MCF 10A (cell line): Measurements from ENCODE around the gene STK16. TPM values are rescaled to one million over a fixed set of nuclear protein-coding genes. Genes with fewer than 3 reads are reported as not detected.

Source experiments
- BruUV-seq: library from RNA; stranded (reverse); fragments of 400-500 nt; replicated peaks from 2 replicates; lab custom pipeline; 2021; lab: Mats Ljungman, UMichigan
- CTCF ChIA-PET: fragments of 300-600 bp; sonication (Branson Sonifier 250); formaldehyde crosslinking; extraction: SDS; loops from one replicate; lab custom pipeline; 2021; ENCODE audit warnings: antibody characterized with exemption, inconsistent platforms; lab: Yijun Ruan, JAX
- POLR2A ChIA-PET: fragments of 300-600, 350-650 bp; sonication (Branson Sonifier 250); formaldehyde crosslinking; extraction: SDS; loops from one replicate; lab custom pipeline; 2020; ENCODE audit warnings: antibody characterized with exemption, inconsistent platforms; lab: Yijun Ruan, JAX
- DNase-seq: peaks from one replicate; pipeline ENCODE4 v3.0.0-alpha.2; 2018; ENCODE audit not compliant: unreplicated experiment
- H3K27ac Mint-ChIP-seq: one replicate; pipeline ENCODE4 v1.8.0; 2022; ENCODE audit warnings: mild to moderate bottlenecking, low read depth, mixed read lengths; ENCODE audit not compliant: unreplicated experiment
- H3K27me3 Mint-ChIP-seq: one replicate; pipeline ENCODE4 v1.8.0; 2022; ENCODE audit warnings: mixed read lengths; ENCODE audit not compliant: insufficient read depth, unreplicated experiment
- H3K36me3 Mint-ChIP-seq: one replicate; pipeline ENCODE4 v1.8.0; 2022; ENCODE audit warnings: mild to moderate bottlenecking, moderate library complexity, mixed read lengths; ENCODE audit not compliant: insufficient read depth, unreplicated experiment
- H3K4me1 Mint-ChIP-seq: one replicate; pipeline ENCODE4 v1.8.0; 2022; ENCODE audit warnings: mixed read lengths; ENCODE audit not compliant: insufficient read depth, unreplicated experiment
- H3K4me3 Mint-ChIP-seq: one replicate; pipeline ENCODE4 v1.8.0; 2022; ENCODE audit warnings: mild to moderate bottlenecking, moderate library complexity, mixed read lengths; ENCODE audit not compliant: unreplicated experiment
- H3K9me3 Mint-ChIP-seq: one replicate; pipeline ENCODE4 v1.8.0; 2022; ENCODE audit warnings: mixed read lengths; ENCODE audit not compliant: unreplicated experiment
- intact Hi-C: fragments of 100-400 bp; cut with micrococcal nuclease; formaldehyde crosslinking; loops from 2 replicates; pipeline ENCODE4 v1.14.1; 2022
- total RNA-seq: library from RNA; stranded (reverse); gene quantifications from 2 replicates; pipeline ENCODE4 v1.2.3, GENCODE V29; 2022
- TF ChIP-seq, protein P1 (sequence below): fragments of 200-600 bp; IDR thresholded peaks from one replicate; pipeline ENCODE4 v1.8.0; 2022; ENCODE audit warnings: antibody characterized with exemption, mild to moderate bottlenecking; ENCODE audit not compliant: unreplicated experiment

STK16 gene
- total RNA-seq, 1 experiment from 2014 or later, result 33.4 TPM

DNA sequence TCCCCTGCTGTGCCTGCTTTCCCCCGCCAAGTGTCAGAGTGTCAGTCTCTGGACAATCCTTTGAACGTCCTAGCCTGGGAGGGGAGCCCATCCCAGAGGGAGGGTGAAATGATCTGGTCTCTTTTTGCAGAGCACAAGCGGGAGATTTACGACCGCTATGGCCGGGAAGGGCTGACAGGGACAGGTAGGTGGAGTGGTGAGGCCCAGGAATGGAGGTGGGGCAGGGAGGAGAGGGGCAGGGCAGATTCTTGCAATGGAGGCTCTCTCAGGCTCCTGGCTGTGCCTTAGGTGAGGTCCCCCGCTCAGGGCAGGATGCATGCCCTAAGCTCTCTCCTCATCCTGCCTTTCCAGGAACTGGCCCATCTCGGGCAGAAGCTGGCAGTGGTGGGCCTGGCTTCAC, 36.3 kb downstream of the STK16 start:
- Mint-ChIP-seq H3K4me1 (peaks cover 46% of the 10 kb centered on the region), H3K36me3 (peaks cover 42% of the 10 kb centered on the region), H3K4me3 (no peak overlapping the region), H3K9me3 (no peaks in the 10 kb centered on the region), H3K27me3 (no peaks in the 10 kb centered on the region), H3K27ac (no peak overlapping the region)
- CTCF ChIA-PET, result interaction anchor here (0.8 to 18.2 kb wide), 2 partner anchors 15 to 30 kb away, joined by 3 to 445 read pairs; no protein-coding TSS in a partner anchor
- DNase-seq, result no peak
- POLR2A ChIA-PET, result interaction anchor here (0.7 to 10.0 kb wide), 4 partner anchors 10 to 261 kb away, joined by 4 to 263 read pairs (median 87); partner anchors contain the start of genes CNPPD1, TUBA4A and TUBA4B
- TF ChIP-seq, protein P1, sequence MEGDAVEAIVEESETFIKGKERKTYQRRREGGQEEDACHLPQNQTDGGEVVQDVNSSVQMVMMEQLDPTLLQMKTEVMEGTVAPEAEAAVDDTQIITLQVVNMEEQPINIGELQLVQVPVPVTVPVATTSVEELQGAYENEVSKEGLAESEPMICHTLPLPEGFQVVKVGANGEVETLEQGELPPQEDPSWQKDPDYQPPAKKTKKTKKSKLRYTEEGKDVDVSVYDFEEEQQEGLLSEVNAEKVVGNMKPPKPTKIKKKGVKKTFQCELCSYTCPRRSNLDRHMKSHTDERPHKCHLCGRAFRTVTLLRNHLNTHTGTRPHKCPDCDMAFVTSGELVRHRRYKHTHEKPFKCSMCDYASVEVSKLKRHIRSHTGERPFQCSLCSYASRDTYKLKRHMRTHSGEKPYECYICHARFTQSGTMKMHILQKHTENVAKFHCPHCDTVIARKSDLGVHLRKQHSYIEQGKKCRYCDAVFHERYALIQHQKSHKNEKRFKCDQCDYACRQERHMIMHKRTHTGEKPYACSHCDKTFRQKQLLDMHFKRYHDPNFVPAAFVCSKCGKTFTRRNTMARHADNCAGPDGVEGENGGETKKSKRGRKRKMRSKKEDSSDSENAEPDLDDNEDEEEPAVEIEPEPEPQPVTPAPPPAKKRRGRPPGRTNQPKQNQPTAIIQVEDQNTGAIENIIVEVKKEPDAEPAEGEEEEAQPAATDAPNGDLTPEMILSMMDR, result no peak
- intact Hi-C loops, result no loop called here
- no TSS peak for BruUV-seq

- H3K36me3 Mint-ChIP-seq, result peaks cover 45% of the 10 kb centered on the region
- no peaks in the 10 kb centered on the region for H3K27me3 Mint-ChIP-seq
- no peaks in the 10 kb centered on the region for H3K9me3 Mint-ChIP-seq
- H3K4me3 Mint-ChIP-seq, result no peak overlapping the region
- ChIA-PET CTCF (interaction anchor here (0.5 to 18.2 kb wide), 2 partner anchors 14 to 239 kb away, joined by 3 to 445 read pairs; no protein-coding TSS in a partner anchor), POLR2A (interaction anchor here (0.7 to 10.0 kb wide), 5 partner anchors 29 to 261 kb away, joined by 4 to 263 read pairs (median 6); partner anchors contain the start of genes ANKZF1, ATG9A, CNPPD1 and GLB1L)
- intact Hi-C loops, result no loop called here
- H3K4me1 Mint-ChIP-seq, result peaks cover 45% of the 10 kb centered on the region
- no peak for DNase-seq
- TF ChIP-seq, protein P1, result no peak
- no TSS peak for BruUV-seq
- H3K27ac Mint-ChIP-seq, result no peak overlapping the region
Observed at GRCh38 chr2:219282375-219282774, 37.1 kb downstream of the STK16 start.

DNA sequence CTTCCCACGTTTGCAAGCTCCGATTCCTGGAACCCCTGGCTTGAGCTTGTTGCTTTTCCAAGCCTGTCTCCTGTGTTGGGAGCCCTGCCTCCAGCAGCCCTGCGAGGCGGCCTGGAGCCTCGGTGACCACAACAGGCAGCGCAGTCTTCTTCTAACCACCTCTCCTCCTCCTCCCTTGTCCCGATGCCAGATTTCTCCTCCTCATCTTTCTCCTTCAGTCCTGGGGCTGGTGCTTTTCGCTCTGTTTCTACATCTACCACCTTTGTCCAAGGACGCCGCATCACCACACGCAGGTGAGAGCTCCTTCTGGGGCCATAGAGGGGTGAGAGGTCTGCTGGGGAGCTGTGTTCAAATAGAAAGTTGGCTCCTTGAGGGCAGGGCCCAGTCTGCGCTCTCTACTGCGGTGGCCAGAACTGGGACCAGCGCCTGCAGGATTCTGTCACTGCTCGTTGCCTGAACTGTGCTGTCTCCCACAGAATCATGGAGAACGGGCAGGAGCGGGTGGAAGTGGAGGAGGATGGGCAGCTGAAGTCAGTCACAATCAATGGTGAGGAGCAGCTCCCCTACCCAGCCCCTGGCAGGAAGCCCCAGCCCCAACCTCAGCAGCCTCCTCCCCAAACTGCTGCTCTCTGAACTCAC, 37.8 kb downstream of the STK16 start:
- Mint-ChIP-seq H3K4me1 (peaks cover 43% of the 10 kb centered on the region), H3K27ac (no peak overlapping the region), H3K27me3 (no peaks in the 10 kb centered on the region), H3K9me3 (no peaks in the 10 kb centered on the region), H3K36me3 (peaks cover 45% of the 10 kb centered on the region), H3K4me3 (no peak overlapping the region)
- ChIA-PET CTCF (interaction anchor here (0.5 to 18.2 kb wide), 3 partner anchors 14 to 238 kb away, joined by 3 to 445 read pairs (median 4); no protein-coding TSS in a partner anchor), POLR2A (interaction anchor here (1.2 to 1.9 kb wide), 3 partner anchors 38 to 106 kb away, joined by 4 to 8 read pairs (median 6); partner anchors contain the start of genes ANKZF1, ATG9A, CNPPD1 and GLB1L)
- TF ChIP-seq, protein P1, result no peak
- no TSS peak for BruUV-seq
- no peak for DNase-seq
- intact Hi-C loops, result no loop called here
